Neural cell (in vitro differentiated cells): ENCODE measurements around the gene STN1. TPM values are rescaled to one million over a fixed set of nuclear protein-coding genes. Genes with fewer than 3 reads are reported as not detected.

Experiments used
- H2AFZ ChIP-seq: fragments of 200-600, 300-800 bp; sonication (generic), shearing (Covaris generic); 2 replicates; pipeline ENCODE4 v1.6.0; 2014; ENCODE audit warnings: low read depth, mild to moderate bottlenecking, antibody characterized with exemption, low read length, moderate library complexity
- H3F3A ChIP-seq: fragments of 200-600 bp; shearing (Covaris generic); 2 replicates; pipeline ENCODE4 v1.6.1; 2016; ENCODE audit warnings: mild to moderate bottlenecking, moderate library complexity, mixed read lengths, antibody characterized with exemption, low read length; ENCODE audit not compliant: insufficient read depth, poor library complexity, severe bottlenecking
- H3K27ac ChIP-seq: fragments of 200-600, 300-800 bp; sonication (generic), shearing (Covaris generic); 2 replicates; pipeline ENCODE4 v1.5.1; 2014; ENCODE audit warnings: mild to moderate bottlenecking, low read length, moderate library complexity
- H3K27me3 ChIP-seq: fragments of 300-800, 200-600 bp; sonication (generic), shearing (Covaris generic); 2 replicates; pipeline ENCODE4 v1.6.0; 2014; ENCODE audit warnings: mild to moderate bottlenecking, low read depth, low read length, moderate library complexity; ENCODE audit not compliant: insufficient read depth
- H3K36me3 ChIP-seq: fragments of 300-800, 200-600 bp; sonication (generic), shearing (Covaris generic); 2 replicates; pipeline ENCODE4 v1.5.1; 2014; ENCODE audit warnings: mild to moderate bottlenecking, antibody characterized with exemption, low read length, moderate library complexity; ENCODE audit not compliant: insufficient read depth
- H3K4me2 ChIP-seq: fragments of 300-800, 200-600 bp; sonication (generic), shearing (Covaris generic); 2 replicates; pipeline ENCODE4 v1.6.0; 2014; ENCODE audit warnings: mild to moderate bottlenecking, low read length
- H3K4me3 ChIP-seq: fragments of 300-800, 200-600 bp; sonication (generic), shearing (Covaris generic); 2 replicates; pipeline ENCODE4 v1.5.1; 2014; ENCODE audit warnings: mild to moderate bottlenecking, low read length, moderate library complexity
- H3K79me2 ChIP-seq: fragments of 200-600 bp; shearing (Covaris generic); replicated peaks from 2 replicates; pipeline ENCODE4 v1.6.0; 2014; ENCODE audit warnings: mild to moderate bottlenecking, low read length, moderate library complexity; ENCODE audit not compliant: insufficient read depth
- H3K9ac ChIP-seq: fragments of 300-800, 200-600 bp; sonication (generic), shearing (Covaris generic); 2 replicates; pipeline ENCODE4 v1.6.1; 2016; ENCODE audit warnings: mild to moderate bottlenecking, low read length, mixed read lengths
- H3K9me2 ChIP-seq: fragments of 200-600 bp; shearing (Covaris generic); 2 replicates; pipeline ENCODE4 v1.6.1; 2016; ENCODE audit warnings: mild to moderate bottlenecking, low read length, mixed read lengths; ENCODE audit not compliant: insufficient read depth
- H3K9me3 ChIP-seq: fragments of 200-600, 300-800 bp; sonication (generic), shearing (Covaris generic); 2 replicates; pipeline ENCODE4 v1.6.1; 2016; ENCODE audit warnings: mild to moderate bottlenecking, mixed run types, low read length, moderate library complexity, mixed read lengths
- H4K20me1 ChIP-seq: fragments of 200-600 bp; shearing (Covaris generic); 2 replicates; pipeline ENCODE4 v1.6.1; 2016; ENCODE audit warnings: mild to moderate bottlenecking, mixed run types; ENCODE audit not compliant: insufficient read depth
- EP300 ChIP-seq: fragments of 450-650 bp; conservative IDR thresholded peaks from 2 replicates; pipeline ENCODE4 v1.6.1; 2014; ENCODE audit warnings: antibody characterized with exemption, mild to moderate bottlenecking, moderate library complexity; ENCODE audit not compliant: poor library complexity, severe bottlenecking
- EZH2 ChIP-seq: fragments of 200-600, 300-800 bp; shearing (Covaris generic), sonication (generic); IDR thresholded peaks from 2 replicates; pipeline ENCODE4 v1.6.1; 2014; ENCODE audit warnings: antibody characterized with exemption, low read length, borderline replicate concordance, mild to moderate bottlenecking; ENCODE audit not compliant: insufficient read depth, poor library complexity, severe bottlenecking
- MXI1 ChIP-seq: fragments of 450-650 bp; conservative IDR thresholded peaks from 2 replicates; pipeline ENCODE4 v1.6.1; 2014; ENCODE audit warnings: antibody characterized with exemption, mild to moderate bottlenecking; ENCODE audit not compliant: poor library complexity, severe bottlenecking
- POLR2AphosphoS5 ChIP-seq: IDR thresholded peaks from 2 replicates; pipeline ENCODE4 v1.6.1; 2012
- RAD21 ChIP-seq: fragments of 450-650 bp; conservative IDR thresholded peaks from 2 replicates; pipeline ENCODE4 v1.6.1; 2014; ENCODE audit warnings: antibody characterized with exemption, mild to moderate bottlenecking, moderate library complexity
- SMC3 ChIP-seq: fragments of 450-650 bp; conservative IDR thresholded peaks from 2 replicates; pipeline ENCODE4 v1.6.1; 2014; ENCODE audit warnings: antibody characterized with exemption, mild to moderate bottlenecking, moderate library complexity; ENCODE audit not compliant: poor library complexity
- TAF1 ChIP-seq: IDR thresholded peaks from 2 replicates; pipeline ENCODE4 v1.6.1; 2012; ENCODE audit warnings: low read depth
- polyA plus RNA-seq: library from polyadenylated mRNA; depleted of rRNA; stranded (reverse); fragments of >200 nt; gene quantifications from 2 replicates; pipeline ENCODE4 v1.2.3, GENCODE V29; 2014
- TF ChIP-seq, protein P1 (sequence below): IDR thresholded peaks from 2 replicates; pipeline ENCODE4 v1.6.1; 2012; ENCODE audit warnings: borderline replicate concordance
- TF ChIP-seq, protein P2 (sequence below): fragments of 450-650 bp; IDR thresholded peaks from 2 replicates; pipeline ENCODE4 v1.5.1; 2014; ENCODE audit warnings: antibody characterized with exemption, mild to moderate bottlenecking, moderate library complexity; ENCODE audit not compliant: poor library complexity, severe bottlenecking

The STN1 gene
- polyA plus RNA-seq, 1 donor from 2014 or later, result 9.4 TPM

DNA sequence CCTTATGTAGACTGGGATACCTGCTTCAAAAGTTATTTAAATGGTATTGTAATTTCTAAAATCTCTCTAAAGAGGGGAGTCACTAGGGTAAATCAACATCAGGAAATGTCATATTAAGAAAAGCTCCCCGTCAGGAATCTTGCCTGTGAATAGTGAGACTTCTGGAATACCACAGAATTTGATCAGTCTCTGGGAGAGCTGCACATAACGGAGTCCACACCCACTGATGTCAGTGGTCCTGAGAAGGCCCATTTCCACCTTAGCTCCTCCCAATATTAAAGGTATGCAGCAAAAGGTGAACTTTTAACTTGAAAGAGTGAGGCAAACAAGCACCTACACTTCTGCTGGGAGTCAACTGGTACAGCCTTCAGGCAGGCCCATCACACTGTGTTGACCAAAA lies 27.3 kb downstream of the STN1 start:
- H3K9me3 ChIP-seq, result no peaks in the 10 kb centered on the region
- no peaks in the 10 kb centered on the region for H3K79me2 ChIP-seq
- H2AFZ ChIP-seq, result no peak overlapping the region
- no peak overlapping the region for H3K4me2 ChIP-seq
- H3K27me3 ChIP-seq, result no peaks in the 10 kb centered on the region
- H3K27ac ChIP-seq, result no peak overlapping the region
- H3K36me3 ChIP-seq, result no peaks in the 10 kb centered on the region
- H4K20me1 ChIP-seq, result no peaks in the 10 kb centered on the region
- H3K4me3 ChIP-seq, result no peak overlapping the region
- H3F3A ChIP-seq, result no peaks in the 10 kb centered on the region
- no peaks in the 10 kb centered on the region for H3K9me2 ChIP-seq
- H3K9ac ChIP-seq, result no peak overlapping the region
- TF ChIP-seq SMC3 (no peak), POLR2AphosphoS5 (no peak), MXI1 (no peak), EZH2 (no peak)

DNA sequence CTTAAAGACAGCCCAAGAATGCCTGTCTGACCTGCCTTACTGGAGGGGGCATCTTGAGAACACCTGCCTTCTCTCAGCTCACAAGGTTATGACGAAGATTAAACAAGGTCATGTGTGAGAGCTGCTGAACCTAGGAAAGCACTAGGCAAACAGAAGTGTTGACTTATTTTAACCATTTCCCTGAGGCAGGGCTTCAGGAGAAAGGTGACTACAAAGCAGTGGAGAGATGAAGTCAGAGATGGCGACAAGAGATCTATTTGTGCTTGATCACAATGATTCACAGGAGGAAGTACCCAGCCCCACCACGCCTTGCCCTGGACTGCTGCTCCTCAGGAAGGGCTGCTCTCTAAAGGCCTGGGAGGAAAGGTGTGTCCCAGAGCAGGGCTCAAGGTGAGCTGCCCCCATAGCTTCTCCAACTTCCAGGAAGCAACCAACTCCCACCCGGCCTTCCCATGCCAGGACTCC lies 27.8 kb downstream of the STN1 start:
- H3K27me3 ChIP-seq, result no peaks in the 10 kb centered on the region
- no peak overlapping the region for H3K4me3 ChIP-seq
- H3K9me2 ChIP-seq, result no peaks in the 10 kb centered on the region
- H3K79me2 ChIP-seq, result no peaks in the 10 kb centered on the region
- no peak overlapping the region for H3K27ac ChIP-seq
- no peak for TF ChIP-seq RAD21
- no peak for TF ChIP-seq POLR2AphosphoS5
- TF ChIP-seq, protein P1, sequence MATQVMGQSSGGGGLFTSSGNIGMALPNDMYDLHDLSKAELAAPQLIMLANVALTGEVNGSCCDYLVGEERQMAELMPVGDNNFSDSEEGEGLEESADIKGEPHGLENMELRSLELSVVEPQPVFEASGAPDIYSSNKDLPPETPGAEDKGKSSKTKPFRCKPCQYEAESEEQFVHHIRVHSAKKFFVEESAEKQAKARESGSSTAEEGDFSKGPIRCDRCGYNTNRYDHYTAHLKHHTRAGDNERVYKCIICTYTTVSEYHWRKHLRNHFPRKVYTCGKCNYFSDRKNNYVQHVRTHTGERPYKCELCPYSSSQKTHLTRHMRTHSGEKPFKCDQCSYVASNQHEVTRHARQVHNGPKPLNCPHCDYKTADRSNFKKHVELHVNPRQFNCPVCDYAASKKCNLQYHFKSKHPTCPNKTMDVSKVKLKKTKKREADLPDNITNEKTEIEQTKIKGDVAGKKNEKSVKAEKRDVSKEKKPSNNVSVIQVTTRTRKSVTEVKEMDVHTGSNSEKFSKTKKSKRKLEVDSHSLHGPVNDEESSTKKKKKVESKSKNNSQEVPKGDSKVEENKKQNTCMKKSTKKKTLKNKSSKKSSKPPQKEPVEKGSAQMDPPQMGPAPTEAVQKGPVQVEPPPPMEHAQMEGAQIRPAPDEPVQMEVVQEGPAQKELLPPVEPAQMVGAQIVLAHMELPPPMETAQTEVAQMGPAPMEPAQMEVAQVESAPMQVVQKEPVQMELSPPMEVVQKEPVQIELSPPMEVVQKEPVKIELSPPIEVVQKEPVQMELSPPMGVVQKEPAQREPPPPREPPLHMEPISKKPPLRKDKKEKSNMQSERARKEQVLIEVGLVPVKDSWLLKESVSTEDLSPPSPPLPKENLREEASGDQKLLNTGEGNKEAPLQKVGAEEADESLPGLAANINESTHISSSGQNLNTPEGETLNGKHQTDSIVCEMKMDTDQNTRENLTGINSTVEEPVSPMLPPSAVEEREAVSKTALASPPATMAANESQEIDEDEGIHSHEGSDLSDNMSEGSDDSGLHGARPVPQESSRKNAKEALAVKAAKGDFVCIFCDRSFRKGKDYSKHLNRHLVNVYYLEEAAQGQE, result no peak
- TF ChIP-seq TAF1, result no peak
- TF ChIP-seq EZH2, result no peak
- TF ChIP-seq SMC3, result no peak
- no peak for TF ChIP-seq EP300
- no peak for TF ChIP-seq MXI1
- TF ChIP-seq, protein P2, sequence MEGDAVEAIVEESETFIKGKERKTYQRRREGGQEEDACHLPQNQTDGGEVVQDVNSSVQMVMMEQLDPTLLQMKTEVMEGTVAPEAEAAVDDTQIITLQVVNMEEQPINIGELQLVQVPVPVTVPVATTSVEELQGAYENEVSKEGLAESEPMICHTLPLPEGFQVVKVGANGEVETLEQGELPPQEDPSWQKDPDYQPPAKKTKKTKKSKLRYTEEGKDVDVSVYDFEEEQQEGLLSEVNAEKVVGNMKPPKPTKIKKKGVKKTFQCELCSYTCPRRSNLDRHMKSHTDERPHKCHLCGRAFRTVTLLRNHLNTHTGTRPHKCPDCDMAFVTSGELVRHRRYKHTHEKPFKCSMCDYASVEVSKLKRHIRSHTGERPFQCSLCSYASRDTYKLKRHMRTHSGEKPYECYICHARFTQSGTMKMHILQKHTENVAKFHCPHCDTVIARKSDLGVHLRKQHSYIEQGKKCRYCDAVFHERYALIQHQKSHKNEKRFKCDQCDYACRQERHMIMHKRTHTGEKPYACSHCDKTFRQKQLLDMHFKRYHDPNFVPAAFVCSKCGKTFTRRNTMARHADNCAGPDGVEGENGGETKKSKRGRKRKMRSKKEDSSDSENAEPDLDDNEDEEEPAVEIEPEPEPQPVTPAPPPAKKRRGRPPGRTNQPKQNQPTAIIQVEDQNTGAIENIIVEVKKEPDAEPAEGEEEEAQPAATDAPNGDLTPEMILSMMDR, result no peak
- H3K9ac ChIP-seq, result no peak overlapping the region
- H3F3A ChIP-seq, result no peaks in the 10 kb centered on the region
- H3K4me2 ChIP-seq, result no peak overlapping the region
- no peaks in the 10 kb centered on the region for H4K20me1 ChIP-seq
- no peaks in the 10 kb centered on the region for H3K36me3 ChIP-seq
- H2AFZ ChIP-seq, result no peak overlapping the region
- H3K9me3 ChIP-seq, result no peaks in the 10 kb centered on the region
